GM12864 (cell line): ENCODE data around the gene GBGT1.
A peak's percentile ranks its signal among the peaks of the same experiment; 100 is the strongest.
"Not testable (repeated sequence)": the region's sequence is repeated elsewhere in the genome, so short reads cannot be mapped to it uniquely, and the experiment has no call there.

ENCODE experiments used
- DNase-seq: peaks from one replicate; pipeline ENCODE4 v3.0.0-alpha.2; 2011; ENCODE audit warnings: low read depth
- H3K4me3 ChIP-seq: 2 replicates; pipeline ENCODE4 v1.5.1; 2011; ENCODE audit warnings: mild to moderate bottlenecking, low read depth, low read length, control low read depth
- CTCF ChIP-seq: IDR thresholded peaks from 2 replicates; pipeline ENCODE4 v1.5.1; 2011; ENCODE audit warnings: low read depth, mild to moderate bottlenecking, moderate library complexity, low read length, control low read depth, inconsistent platforms; ENCODE audit errors: missing control alignments

GBGT1 gene

GRCh38 chr9:133163504-133164172 lies at the start of gene GBGT1:
TSS of gene GBGT1 (minus strand) at chr9:133163914. CDS start at chr9:133162412, 1,502 bp downstream.
- peak within 1 kb of the TSS; percentile 70 for H3K4me3 ChIP-seq
- DNase-seq = no peak
- no peak for TF ChIP-seq CTCF

- no peak overlapping the region for H3K4me3 ChIP-seq
- DNase-seq = no peak
- TF ChIP-seq CTCF = no peak
Measured at GRCh38 chr9:133210609-133211008, 46.9 kb upstream of the GBGT1 start.

- TF ChIP-seq CTCF = no peak
- no peak for DNase-seq
Measured at GRCh38 chr9:133210202-133210532, 46.5 kb upstream of the GBGT1 start.

GRCh38 chr9:133209327-133210201 lies 45.9 kb upstream of the GBGT1 start:
- H3K4me3 ChIP-seq, DNase-seq: not testable (repeated sequence)

More at GRCh38 chr9:133210202-133210532, 46.5 kb upstream of the GBGT1 start:
- no peak overlapping the region for H3K4me3 ChIP-seq

GRCh38 chr9:133208880-133209300 lies 45.2 kb upstream of the GBGT1 start, which contains the start of gene OBP2B:
TSS of gene OBP2B (minus strand) at chr9:133209250. CDS start at chr9:133209199, 51 bp downstream.
- H3K4me3 ChIP-seq, DNase-seq: not testable (repeated sequence)

GRCh38 chr9:133208171-133208879 lies 44.6 kb upstream of the GBGT1 start:
- not testable (repeated sequence) for H3K4me3 ChIP-seq, DNase-seq

GRCh38 chr9:133207540-133208170 lies 43.9 kb upstream of the GBGT1 start:
- H3K4me3 ChIP-seq = no peak overlapping the region
- no peak for TF ChIP-seq CTCF
- DNase-seq = no peak

- no peak for TF ChIP-seq CTCF
- H3K4me3 ChIP-seq = no peak overlapping the region
- no peak for DNase-seq
Measured at GRCh38 chr9:133207021-133207531, 43.4 kb upstream of the GBGT1 start.
